GM10266 (cell line): ENCODE results near the gene KRT82.

ENCODE experiments used
- DNase-seq: peaks from one replicate; pipeline ENCODE4 v3.0.0; 2012; ENCODE audit errors: extremely low spot score
- CTCF ChIP-seq: IDR thresholded peaks from 2 replicates; pipeline ENCODE4 v1.5.1; 2012; ENCODE audit warnings: mild to moderate bottlenecking, low read depth; ENCODE audit not compliant: control insufficient read depth, insufficient read depth; ENCODE audit errors: missing control alignments

The KRT82 gene

DNA sequence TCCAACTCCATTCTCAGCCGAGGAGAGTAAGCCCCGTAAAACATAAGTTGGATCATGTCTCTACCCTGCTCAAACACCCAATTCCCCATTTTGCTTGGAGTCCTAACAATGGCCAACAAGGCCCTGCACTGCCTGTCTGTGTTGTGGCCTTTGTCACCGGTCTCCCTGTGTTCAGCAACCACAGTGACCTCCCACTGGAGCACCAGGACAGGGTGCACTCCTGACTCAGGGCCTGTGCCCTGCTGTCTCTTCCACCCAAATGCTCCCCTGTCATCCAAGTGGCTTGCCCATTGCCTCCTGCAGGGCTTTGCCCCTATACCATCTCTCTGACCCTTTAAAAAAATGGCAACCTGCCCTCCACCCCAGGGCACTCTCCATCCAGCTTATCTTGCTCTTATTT lies 34.4 kb downstream of the KRT82 start:
- DNase-seq, result no peak
- no peak for TF ChIP-seq CTCF

DNA sequence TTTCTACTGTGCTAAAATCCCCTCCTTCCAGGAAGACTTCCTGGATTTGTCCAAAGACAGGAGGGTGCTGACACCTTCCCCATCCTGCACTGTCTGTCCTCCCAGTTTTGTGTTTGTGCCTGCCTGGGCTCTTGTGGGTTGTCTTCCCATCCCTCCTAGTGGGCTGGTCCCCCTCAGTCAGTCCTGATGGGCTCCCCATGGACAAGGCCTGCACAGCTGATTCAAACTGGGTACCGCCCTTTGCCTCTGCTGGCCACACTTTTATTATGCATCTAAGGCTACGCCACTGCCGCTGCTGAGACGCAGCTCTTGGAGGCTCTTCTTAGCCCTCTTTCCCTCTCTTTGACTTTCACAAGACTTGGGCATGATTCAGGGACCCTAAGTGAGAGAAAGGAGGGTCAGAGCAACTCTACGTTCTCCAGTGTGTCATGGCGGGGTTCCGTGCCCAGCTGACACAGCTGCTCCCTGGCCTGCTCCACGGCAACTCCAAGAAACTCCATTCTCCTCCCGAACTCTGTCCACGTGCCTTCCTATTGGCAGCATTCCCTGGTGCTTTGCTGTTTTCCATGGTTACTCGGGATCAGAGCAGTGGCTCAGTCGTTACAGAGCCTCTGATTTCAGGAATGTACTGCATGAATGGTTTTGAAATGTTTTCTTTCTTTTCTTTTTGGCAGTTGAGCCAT lies 35.1 kb downstream of the KRT82 start:
- DNase-seq, result no peak

GRCh38 chr12:52369809-52370208 lies 36.3 kb downstream of the KRT82 start:
- no peak for TF ChIP-seq CTCF
- no peak for DNase-seq

More for the DNA sequence above, 35.1 kb downstream of the KRT82 start:
- TF ChIP-seq CTCF, result no peak

- TF ChIP-seq CTCF, result no peak
- DNase-seq, result no peak
Measured at GRCh38 chr12:52369211-52369610, 36.9 kb downstream of the KRT82 start.

DNA sequence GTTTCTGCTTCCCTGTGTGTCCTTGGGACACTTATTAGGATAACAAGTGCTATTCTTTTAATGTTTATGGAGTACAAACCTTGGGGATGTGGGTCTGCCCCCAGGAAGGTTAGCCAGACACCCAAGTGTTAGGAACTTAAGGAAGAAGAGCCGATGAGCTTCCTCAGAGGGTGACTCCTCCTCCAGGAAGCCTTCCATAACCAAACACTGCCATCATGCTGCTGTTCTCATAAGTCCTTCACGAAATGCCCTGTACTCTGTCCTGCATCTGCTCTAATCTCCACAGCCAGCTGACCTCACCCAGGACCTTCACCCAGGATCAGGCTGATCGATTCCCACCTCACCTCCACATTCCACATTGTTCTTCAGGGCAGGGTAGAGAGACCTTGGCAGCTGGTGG lies 37.6 kb downstream of the KRT82 start:
- no peak for DNase-seq
- TF ChIP-seq CTCF, result no peak

DNA sequence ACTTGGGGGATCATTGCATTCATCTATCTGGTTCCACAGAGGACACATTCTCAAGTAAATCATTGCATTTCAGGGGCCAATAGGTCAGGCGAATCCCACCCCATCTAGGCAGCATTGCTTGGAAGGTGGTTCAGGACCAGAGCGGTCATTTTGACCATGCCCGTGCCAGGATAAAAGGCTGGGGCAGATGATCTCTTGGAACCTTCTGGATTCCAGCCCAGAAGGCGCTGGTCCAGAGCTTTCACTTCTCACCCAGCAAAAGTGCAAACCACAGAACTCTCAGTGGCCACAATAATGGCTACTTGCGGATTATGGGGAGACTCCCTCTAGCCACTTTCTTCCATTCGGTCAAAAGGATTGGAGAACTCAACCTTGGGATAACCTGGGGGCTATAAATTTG lies 38.3 kb downstream of the KRT82 start:
- no peak for DNase-seq
- no peak for TF ChIP-seq CTCF

DNA sequence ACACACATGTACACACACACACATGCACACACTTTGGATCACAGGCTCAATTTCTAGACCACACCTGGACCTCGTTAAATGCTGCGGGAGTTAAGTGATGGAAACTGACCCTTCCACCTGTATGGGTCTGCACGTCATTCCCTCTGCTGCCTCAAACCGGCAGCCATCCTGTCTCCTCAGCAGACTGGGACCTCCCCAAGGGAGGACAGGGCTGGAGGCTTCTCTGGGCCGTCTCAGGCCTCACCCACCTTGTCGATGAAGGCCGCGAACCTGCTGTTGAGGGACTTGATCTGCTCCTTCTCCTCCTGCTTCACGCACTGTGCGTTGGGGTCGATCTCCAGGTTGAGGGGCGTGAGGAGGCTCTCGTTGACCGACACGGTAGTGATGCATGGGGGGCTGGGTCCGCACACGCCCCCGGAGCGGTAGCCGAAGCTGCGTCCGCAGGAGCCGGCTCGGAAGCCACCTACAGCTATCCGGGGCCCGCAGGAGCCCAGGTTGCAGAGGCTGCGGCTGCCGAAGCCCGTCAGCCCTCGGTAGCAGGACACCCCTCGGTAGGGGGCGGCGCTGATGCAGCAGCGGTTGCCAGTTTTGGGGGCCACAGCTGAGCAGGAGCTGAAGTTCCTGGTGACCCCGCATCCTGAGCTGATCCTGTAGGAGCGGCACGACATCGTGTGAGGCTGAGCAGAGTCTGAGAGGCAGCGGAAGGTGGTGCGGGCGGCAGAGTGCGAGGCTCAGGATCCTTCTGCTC lies 39.2 kb downstream of the KRT82 start, which contains the start of gene KRT85:
Gene KRT85 (minus strand): TSS at position 744 of the 748 bp plus-strand sequence. CDS start 76 bp downstream, at position 668.
- TF ChIP-seq CTCF, result no peak
- no peak for DNase-seq
